HepG2 (cell line): ENCODE data around the gene COL9A2. TPM values are rescaled to one million over a fixed set of nuclear protein-coding genes. Genes with fewer than 3 reads are reported as not detected.

Experiments
- ATAC-seq: fragments of 200-7000 bp; cut with Tn5 transposase; 3 replicates; pipeline ENCODE4 v1.9.1; 2020; ENCODE audit warnings: mild to moderate bottlenecking, moderate library complexity
- BruUV-seq: library from RNA; stranded (reverse); fragments of 400-500 nt; replicated peaks from 2 replicates; lab custom pipeline; 2021; lab: Mats Ljungman, UMichigan
- CTCF ChIA-PET: fragments of 300-600 bp; formaldehyde crosslinking; extraction: SDS; loops from one replicate; lab custom pipeline; 2021; ENCODE audit warnings: low total read pairs, inconsistent platforms, low intra/inter-chr PET ratio; lab: Yijun Ruan, JAX
- POLR2A ChIA-PET: fragments of 350-600 bp; sonication (Branson Sonifier 250); formaldehyde crosslinking; loops from one replicate; lab custom pipeline; 2020; ENCODE audit warnings: antibody characterized with exemption, inconsistent platforms; lab: Yijun Ruan, JAX
- DNase-seq: peaks from one replicate; pipeline ENCODE4 v3.0.0-alpha.2; 2015; ENCODE audit warnings: low spot score
- FAIRE-seq: peaks from 3 replicates; lab custom pipeline; 2011; peaks lifted over from hg19 to GRCh38; lab: Jason Lieb, UNC
- H2AFZ ChIP-seq: one replicate; pipeline ENCODE4 v1.6.1; 2011; ENCODE audit warnings: low read length, inconsistent platforms
- H3K27ac ChIP-seq: fragments of 300-600 bp; 3 replicates; pipeline ENCODE4 v1.8.0; 2011; ENCODE audit warnings: mixed run types, mild to moderate bottlenecking, mixed read lengths, low read length, inconsistent platforms; ENCODE audit not compliant: insufficient read depth; ENCODE audit errors: extremely low read length
- H3K27me3 ChIP-seq, 2 experiments: fragments of 200-600 bp in 1 of 2; 2 replicates in 1 of 2; 3 replicates in 1 of 2; pipeline versions ENCODE4 v1.6.0 to v1.8.0; 2011; ENCODE audit warnings: low read length in 2 of 2, mild to moderate bottlenecking in 2 of 2, moderate library complexity in 2 of 2, inconsistent platforms in 1 of 2; ENCODE audit not compliant: insufficient read depth in 2 of 2, control insufficient read depth in 1 of 2
- H3K36me3 ChIP-seq, 2 experiments: fragments of 200-600 bp in 1 of 2; replicated peaks in 1 of 2; 2 replicates in 1 of 2; 3 replicates in 1 of 2; pipeline versions ENCODE4 v1.5.1 to v1.8.0; 2011; ENCODE audit warnings: low read length in 2 of 2, inconsistent platforms in 1 of 2; ENCODE audit not compliant: insufficient read depth in 2 of 2, control insufficient read depth in 1 of 2
- H3K4me1 ChIP-seq: 2 replicates; pipeline ENCODE4 v1.5.1; 2012; ENCODE audit warnings: low read length, inconsistent platforms; ENCODE audit not compliant: insufficient read depth
- H3K4me2 ChIP-seq: 2 replicates; pipeline ENCODE4 v1.6.0; 2011; ENCODE audit warnings: low read depth, low read length, inconsistent platforms
- H3K4me3 ChIP-seq, 3 experiments: fragments of 200-600 bp in 1 of 3; sonication (generic), shearing (Covaris generic) in 1 of 3; replicated peaks in 1 of 3; 2 replicates each; pipeline ENCODE4 v1.5.1; 2011 to 2016; ENCODE audit warnings: low read length in 3 of 3, inconsistent platforms in 2 of 3, low read depth in 2 of 3, mild to moderate bottlenecking in 2 of 3, control low read depth in 1 of 3, mixed read lengths in 1 of 3; ENCODE audit not compliant: insufficient read depth in 1 of 3
- H3K79me2 ChIP-seq: one replicate; pipeline ENCODE4 v1.6.1; 2011; ENCODE audit warnings: low read length, inconsistent platforms; ENCODE audit not compliant: insufficient read depth
- H3K9ac ChIP-seq: 2 replicates; pipeline ENCODE4 v1.6.0; 2011; ENCODE audit warnings: mild to moderate bottlenecking, low read depth, low read length, inconsistent platforms; ENCODE audit not compliant: insufficient read depth
- H3K9me3 ChIP-seq: 2 replicates; pipeline ENCODE4 v1.5.1; 2012; ENCODE audit warnings: mild to moderate bottlenecking, low read length
- H4K20me1 ChIP-seq: 2 replicates; pipeline ENCODE4 v1.6.0; 2011; ENCODE audit warnings: inconsistent platforms, mild to moderate bottlenecking, low read length, moderate library complexity; ENCODE audit not compliant: insufficient read depth
- ATF7-NPFF ChIP-seq: sonication (generic); formaldehyde crosslinking; IDR thresholded peaks from 2 replicates; pipeline ENCODE4 v1.8.1; 2023; ENCODE audit warnings: mild to moderate bottlenecking, low read depth, missing genetic modification reagents, moderate library complexity
- CHCHD3 ChIP-seq: sonication (generic); formaldehyde crosslinking; IDR thresholded peaks from 2 replicates; pipeline ENCODE4 v1.8.0; 2022; ENCODE audit warnings: mild to moderate bottlenecking, missing genetic modification reagents, moderate library complexity
- HOXA7 ChIP-seq: sonication (generic); formaldehyde crosslinking; IDR thresholded peaks from 2 replicates; pipeline ENCODE4 v1.8.1; 2022; ENCODE audit warnings: mild to moderate bottlenecking, missing genetic modification reagents, moderate library complexity
- ISL2 ChIP-seq: sonication (generic); formaldehyde crosslinking; IDR thresholded peaks from 2 replicates; pipeline ENCODE4 v1.5.0; 2020; ENCODE audit warnings: missing genetic modification reagents
- MEIS2 ChIP-seq: sonication (generic); formaldehyde crosslinking; IDR thresholded peaks from 2 replicates; pipeline ENCODE4 v1.9.0; 2021; ENCODE audit warnings: mild to moderate bottlenecking, missing genetic modification reagents
- NFIC ChIP-seq: IDR thresholded peaks from 2 replicates; pipeline ENCODE4 v1.6.1; 2012; ENCODE audit warnings: mild to moderate bottlenecking, low read length, inconsistent platforms
- PRMT3 ChIP-seq: sonication (generic); formaldehyde crosslinking; IDR thresholded peaks from 2 replicates; pipeline ENCODE4 v1.8.1; 2022; ENCODE audit warnings: low read depth, mild to moderate bottlenecking, moderate library complexity, missing genetic modification reagents, borderline replicate concordance
- SP5 ChIP-seq: IDR thresholded peaks from 2 replicates; pipeline ENCODE4 v1.6.1; 2016; ENCODE audit warnings: low read depth, borderline replicate concordance
- SRSF4 ChIP-seq: fragments of 200-400 bp; formaldehyde crosslinking; IDR thresholded peaks from one replicate; pipeline ENCODE4 v1.6.1; 2018; ENCODE audit warnings: mild to moderate bottlenecking, low read depth, low read length, moderate library complexity; ENCODE audit not compliant: poor library complexity, severe bottlenecking
- TAF1 ChIP-seq: sonication (generic); formaldehyde crosslinking; IDR thresholded peaks from 2 replicates; pipeline ENCODE4 v1.4.0; 2020; ENCODE audit warnings: missing genetic modification reagents
- TBX2 ChIP-seq: sonication (generic); formaldehyde crosslinking; IDR thresholded peaks from 2 replicates; pipeline ENCODE4 v1.5.0; 2020; ENCODE audit warnings: missing genetic modification reagents, mild to moderate bottlenecking, borderline replicate concordance
- TEAD3 ChIP-seq: optimal IDR thresholded peaks from 2 replicates; pipeline ENCODE3; 2016; ENCODE audit warnings: borderline replicate concordance
- ZNF33B ChIP-seq: sonication (generic); formaldehyde crosslinking; IDR thresholded peaks from 2 replicates; pipeline ENCODE4 v1.5.1; 2020; ENCODE audit warnings: mild to moderate bottlenecking, missing genetic modification reagents
- ZNF564 ChIP-seq: sonication (generic); formaldehyde crosslinking; IDR thresholded peaks from 2 replicates; pipeline ENCODE4 v1.8.1; 2023; ENCODE audit warnings: mild to moderate bottlenecking, missing genetic modification reagents
- ZNF672 ChIP-seq: sonication (generic); formaldehyde crosslinking; IDR thresholded peaks from 2 replicates; pipeline ENCODE4 v1.8.1; 2022; ENCODE audit warnings: missing genetic modification reagents
- WGBS: methylation state at CpG from one replicate; pipeline ENCODE4 v1.1.6; 2017; ENCODE audit warnings: low lambda C conversion rate; 5-methylcytosine and 5-hydroxymethylcytosine counted together
- in situ Hi-C: cut with HindIII; loops from 2 replicates; pipeline ENCODE4 v1.10.0; 2017; ENCODE audit warnings: low pct_unique_long_range_greater_than_20kb; ENCODE audit not compliant: extremely low pct_ligation_motif_present
- intact Hi-C: fragments of 100-400 bp; cut with micrococcal nuclease; formaldehyde crosslinking; loops from one replicate; pipeline ENCODE4 v1.10.0; 2022; ENCODE audit not compliant: unreplicated experiment
- polyA plus RNA-seq, 8 experiments: library from polyadenylated mRNA; depleted of rRNA in 3 of 8; stranded (reverse) in 7 of 8; unstranded in 1 of 8; fragments of >200 nt; fragmentation: Illumina TruSeq in 4 of 8; extraction: Trizol in 4 of 8; gene quantifications; 2 replicates each; pipeline versions ENCODE4 v1.2.1 to v1.2.3, GENCODE V29; 2011 to 2016; ENCODE audit warnings: low read depth in 4 of 8, missing spikeins in 1 of 8, mixed read lengths in 1 of 8; ENCODE audit not compliant: insufficient read depth in 1 of 8
- total RNA-seq, 5 experiments: library from RNA; depleted of rRNA; stranded (reverse); fragments of >200 nt; fragmentation: Illumina TruSeq; extraction: Trizol; gene quantifications; 2 replicates each; pipeline ENCODE4 v1.2.3, GENCODE V29; 2016; ENCODE audit warnings: low read depth in 1 of 5
- TF ChIP-seq, protein P1 (sequence below): sonication (generic); formaldehyde crosslinking; IDR thresholded peaks from 2 replicates; pipeline ENCODE4 v1.5.1; 2020; ENCODE audit warnings: mild to moderate bottlenecking, missing genetic modification reagents, borderline replicate concordance
- TF ChIP-seq, protein P2 (sequence below): sonication (generic); formaldehyde crosslinking; IDR thresholded peaks from 2 replicates; pipeline ENCODE4 v1.8.1; 2023; ENCODE audit warnings: mild to moderate bottlenecking, missing genetic modification reagents, borderline replicate concordance
- TF ChIP-seq, protein P3 (sequence below): sonication (generic); formaldehyde crosslinking; IDR thresholded peaks from 2 replicates; pipeline ENCODE4 v1.4.0; 2020; ENCODE audit warnings: missing genetic modification reagents

The COL9A2 gene
- total and polyA plus RNA-seq, 2 of the 13 experiments (the other 11 are each of a cell fraction or from before 2014, with no cell fraction given): 20.2 to 26.9 TPM

- TF ChIP-seq ZNF564 (CRISPR knock-in tag): no peak
- no peak for TF ChIP-seq SP5 (CRISPR knock-in tag)
- TF ChIP-seq ZNF672 (CRISPR knock-in tag): no peak
- no peak for TF ChIP-seq TEAD3 (CRISPR knock-in tag)
Observed at GRCh38 chr1:40268211-40268610, 48.9 kb downstream of the COL9A2 start (continued).

DNA sequence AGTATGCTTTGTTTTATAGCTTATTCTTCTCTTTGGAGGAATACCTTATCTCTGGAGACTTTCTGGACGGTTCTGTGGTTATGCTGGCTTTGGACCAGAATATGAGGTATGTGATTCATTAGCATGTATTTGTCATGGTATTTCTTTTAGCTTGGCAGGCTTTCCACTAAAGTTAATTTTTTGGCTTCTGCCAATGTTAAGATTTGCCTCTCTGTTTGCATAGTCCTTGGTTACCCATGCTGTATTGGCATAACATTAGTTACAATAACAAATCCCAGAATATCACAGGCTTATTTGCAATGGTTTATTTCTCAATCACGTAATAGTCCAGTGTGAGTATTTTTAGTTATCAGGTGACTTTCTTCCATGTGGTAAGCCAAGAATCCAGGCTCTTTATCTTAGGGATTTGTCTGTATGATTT lies 49.3 kb downstream of the COL9A2 start:
- Histone ChIP-seq H4K20me1 (no peaks in the 10 kb centered on the region), H3K9ac (no peak overlapping the region), H3K9me3 (no peaks in the 10 kb centered on the region), H2AFZ (no peak overlapping the region), H3K79me2 (peaks cover 9% of the 10 kb centered on the region), H3K4me2 (no peak overlapping the region), H3K4me1 (no peaks in the 10 kb centered on the region), H3K27ac (no peak overlapping the region), H3K4me3 (no peak overlapping the region), H3K36me3 (peaks cover 10 to 50% of the 10 kb centered on the region in 2 experiments; a peak in 4 of 5 replicates), H3K27me3 (no peaks in the 10 kb centered on the region)
- in situ Hi-C loops: no loop called here
- CTCF ChIA-PET: no interaction called here
- 98% methylated on average over 2 of the region's 2 CpGs for WGBS
- DNase-seq: no peak
- intact Hi-C loops: no loop called here
- POLR2A ChIA-PET: interaction anchor here (1.8 kb wide), 1 partner anchor 10 kb away, joined by 6 read pairs; the partner anchor contains the start of gene ZMPSTE24
- no TSS peak for BruUV-seq
- FAIRE-seq: no peak
- ATAC-seq: no peak
- TF ChIP-seq, protein P1, sequence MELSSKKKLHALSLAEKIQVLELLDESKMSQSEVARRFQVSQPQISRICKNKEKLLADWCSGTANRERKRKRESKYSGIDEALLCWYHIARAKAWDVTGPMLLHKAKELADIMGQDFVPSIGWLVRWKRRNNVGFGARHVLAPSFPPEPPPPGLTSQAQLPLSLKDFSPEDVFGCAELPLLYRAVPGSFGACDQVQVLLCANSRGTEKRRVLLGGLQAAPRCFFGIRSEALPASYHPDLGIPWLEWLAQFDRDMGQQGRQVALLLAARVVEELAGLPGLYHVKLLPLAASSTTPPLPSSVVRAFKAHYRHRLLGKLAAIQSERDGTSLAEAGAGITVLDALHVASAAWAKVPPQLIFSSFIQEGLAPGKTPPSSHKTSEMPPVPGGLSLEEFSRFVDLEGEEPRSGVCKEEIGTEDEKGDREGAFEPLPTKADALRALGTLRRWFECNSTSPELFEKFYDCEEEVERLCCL: no peak
- TF ChIP-seq NFIC: no peak
- TF ChIP-seq ZNF33B (CRISPR knock-in tag): no peak
- TF ChIP-seq ATF7-NPFF (CRISPR knock-in tag): no peak
- TF ChIP-seq SRSF4: no peak
- no peak for TF ChIP-seq PRMT3
- no peak for TF ChIP-seq ZNF564 (CRISPR knock-in tag)
- TF ChIP-seq, protein P2, sequence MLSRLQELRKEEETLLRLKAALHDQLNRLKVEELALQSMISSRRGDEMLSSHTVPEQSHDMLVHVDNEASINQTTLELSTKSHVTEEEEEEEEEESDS (CRISPR knock-in tag): no peak
- no peak for TF ChIP-seq ISL2 (CRISPR knock-in tag)
- TF ChIP-seq HOXA7 (CRISPR knock-in tag): no peak
- no peak for TF ChIP-seq CHCHD3 (CRISPR knock-in tag)
- TF ChIP-seq TAF1 (CRISPR knock-in tag): no peak
- TF ChIP-seq MEIS2: no peak
- TF ChIP-seq TBX2 (CRISPR knock-in tag): no peak
- TF ChIP-seq, protein P3, sequence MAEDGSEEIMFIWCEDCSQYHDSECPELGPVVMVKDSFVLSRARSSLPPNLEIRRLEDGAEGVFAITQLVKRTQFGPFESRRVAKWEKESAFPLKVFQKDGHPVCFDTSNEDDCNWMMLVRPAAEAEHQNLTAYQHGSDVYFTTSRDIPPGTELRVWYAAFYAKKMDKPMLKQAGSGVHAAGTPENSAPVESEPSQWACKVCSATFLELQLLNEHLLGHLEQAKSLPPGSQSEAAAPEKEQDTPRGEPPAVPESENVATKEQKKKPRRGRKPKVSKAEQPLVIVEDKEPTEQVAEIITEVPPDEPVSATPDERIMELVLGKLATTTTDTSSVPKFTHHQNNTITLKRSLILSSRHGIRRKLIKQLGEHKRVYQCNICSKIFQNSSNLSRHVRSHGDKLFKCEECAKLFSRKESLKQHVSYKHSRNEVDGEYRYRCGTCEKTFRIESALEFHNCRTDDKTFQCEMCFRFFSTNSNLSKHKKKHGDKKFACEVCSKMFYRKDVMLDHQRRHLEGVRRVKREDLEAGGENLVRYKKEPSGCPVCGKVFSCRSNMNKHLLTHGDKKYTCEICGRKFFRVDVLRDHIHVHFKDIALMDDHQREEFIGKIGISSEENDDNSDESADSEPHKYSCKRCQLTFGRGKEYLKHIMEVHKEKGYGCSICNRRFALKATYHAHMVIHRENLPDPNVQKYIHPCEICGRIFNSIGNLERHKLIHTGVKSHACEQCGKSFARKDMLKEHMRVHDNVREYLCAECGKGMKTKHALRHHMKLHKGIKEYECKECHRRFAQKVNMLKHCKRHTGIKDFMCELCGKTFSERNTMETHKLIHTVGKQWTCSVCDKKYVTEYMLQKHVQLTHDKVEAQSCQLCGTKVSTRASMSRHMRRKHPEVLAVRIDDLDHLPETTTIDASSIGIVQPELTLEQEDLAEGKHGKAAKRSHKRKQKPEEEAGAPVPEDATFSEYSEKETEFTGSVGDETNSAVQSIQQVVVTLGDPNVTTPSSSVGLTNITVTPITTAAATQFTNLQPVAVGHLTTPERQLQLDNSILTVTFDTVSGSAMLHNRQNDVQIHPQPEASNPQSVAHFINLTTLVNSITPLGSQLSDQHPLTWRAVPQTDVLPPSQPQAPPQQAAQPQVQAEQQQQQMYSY: no peak
